ENCODE results near the gene NT5DC2. TPM values are rescaled to one million over a fixed set of nuclear protein-coding genes. Genes with fewer than 3 reads are reported as not detected.

NT5DC2 gene
- total RNA-seq, 1 donor from 2014 or later: 9.9 TPM

- intact Hi-C loops (cut with micrococcal nuclease): no loop called here
- H3K27ac Mint-ChIP-seq: no peak overlapping the region
- peaks cover 78% of the 10 kb centered on the region for H3K36me3 Mint-ChIP-seq (ENCODE audit: low read depth)
- no peaks in the 10 kb centered on the region for H3K9me3 Mint-ChIP-seq
- no peak for DNase-seq
- H3K4me1 Mint-ChIP-seq: no peaks in the 10 kb centered on the region
- POLR2A ChIA-PET: no interaction called here
- no peaks in the 10 kb centered on the region for H3K27me3 Mint-ChIP-seq
- no peak for ATAC-seq (ENCODE audit: low read depth)
- no peak overlapping the region for H3K4me3 Mint-ChIP-seq
- CTCF ChIA-PET: no interaction called here
- no peak for TF ChIP-seq CTCF (IDR thresholded peaks at IDR 0.05)
These were observed 46.4 kb downstream of the NT5DC2 start for GRCh38 chr3:52487050-52487787.

- no peaks in the 10 kb centered on the region for H3K9me3 Mint-ChIP-seq
- H3K4me1 Mint-ChIP-seq: no peaks in the 10 kb centered on the region
- TF ChIP-seq CTCF (IDR thresholded peaks at IDR 0.05): no peak
- CTCF ChIA-PET: no interaction called here
- H3K27me3 Mint-ChIP-seq: no peaks in the 10 kb centered on the region
- H3K36me3 Mint-ChIP-seq (ENCODE audit: low read depth): peaks cover 81% of the 10 kb centered on the region
- no peak overlapping the region for H3K4me3 Mint-ChIP-seq
- DNase-seq: no peak
- POLR2A ChIA-PET: no interaction called here
- intact Hi-C loops (cut with micrococcal nuclease): no loop called here
- no peak for ATAC-seq (ENCODE audit: low read depth)
- peak overlapping the region; percentile 56 for H3K27ac Mint-ChIP-seq
These were observed 48.8 kb downstream of the NT5DC2 start for GRCh38 chr3:52484680-52485461.

GRCh38 chr3:52483577-52484381 is 49.9 kb downstream of the NT5DC2 start:
- Mint-ChIP-seq H3K36me3 (ENCODE audit: low read depth) (peaks cover 81% of the 10 kb centered on the region), H3K9me3 (no peaks in the 10 kb centered on the region), H3K4me1 (no peaks in the 10 kb centered on the region), H3K27me3 (no peaks in the 10 kb centered on the region), H3K4me3 (no peak overlapping the region), H3K27ac (no peak overlapping the region)
- DNase-seq (no peak), ATAC-seq (ENCODE audit: low read depth) (no peak)
- intact Hi-C loops (cut with micrococcal nuclease): no loop called here
- no peak for TF ChIP-seq CTCF (IDR thresholded peaks at IDR 0.05)
- CTCF ChIA-PET: no interaction called here
- POLR2A ChIA-PET: no interaction called here

- no peaks in the 10 kb centered on the region for H3K9me3 Mint-ChIP-seq
- ChIA-PET CTCF (no interaction called here), POLR2A (no interaction called here)
- H3K27me3 Mint-ChIP-seq: no peaks in the 10 kb centered on the region
- no peak overlapping the region for H3K27ac Mint-ChIP-seq
- ATAC-seq (ENCODE audit: low read depth) (no peak), DNase-seq (no peak)
- intact Hi-C loops (cut with micrococcal nuclease): no loop called here
- peaks cover 83% of the 10 kb centered on the region for H3K36me3 Mint-ChIP-seq (ENCODE audit: low read depth)
- H3K4me1 Mint-ChIP-seq: no peaks in the 10 kb centered on the region
- no peak overlapping the region for H3K4me3 Mint-ChIP-seq
- no peak for TF ChIP-seq CTCF (IDR thresholded peaks at IDR 0.05)
These were observed 50.6 kb downstream of the NT5DC2 start for GRCh38 chr3:52483081-52483480.

Data from activated B cell treated with CpG ODN at 0.5 μM for 24 hours (primary cell).